Endothelial cell of umbilical vein (primary cell): ENCODE measurements around the gene SLC8A2. TPM values are rescaled to one million over a fixed set of nuclear protein-coding genes. Genes with fewer than 3 reads are reported as not detected.

ENCODE experiments used
- BruUV-seq: library from RNA; stranded (reverse); fragments of 400-500 nt; replicated peaks from 2 replicates; lab custom pipeline; 2021; lab: Mats Ljungman, UMichigan
- CTCF ChIA-PET: fragments of 300-600, 350-600 bp; sonication (Branson Sonifier 250); formaldehyde crosslinking; loops from one replicate; lab custom pipeline; 2021; ENCODE audit warnings: antibody characterized with exemption, inconsistent platforms; lab: Charles Lee
- POLR2A ChIA-PET: fragments of 300-600, 350-600 bp; sonication (Branson Sonifier 250); formaldehyde crosslinking; loops from one replicate; lab custom pipeline; 2021; ENCODE audit warnings: antibody characterized with exemption, inconsistent platforms; lab: Charles Lee
- DNase-seq: peaks from one replicate; pipeline ENCODE4 v3.0.0-alpha.2; 2011; ENCODE audit warnings: low read depth, low spot score
- FAIRE-seq: peaks from 2 replicates; lab custom pipeline; 2011; peaks lifted over from hg19 to GRCh38; lab: Jason Lieb, UNC
- H2AFZ ChIP-seq: 2 replicates; pipeline ENCODE4 v1.6.0; 2012; ENCODE audit warnings: low read depth, low read length, control low read depth, inconsistent platforms
- H3K27ac ChIP-seq: 2 replicates; pipeline ENCODE4 v1.5.1; 2011; ENCODE audit warnings: low read depth, mild to moderate bottlenecking, control low read depth, low read length, moderate library complexity; ENCODE audit not compliant: insufficient read depth
- H3K27me3 ChIP-seq, 2 experiments: 2 replicates each; pipeline versions ENCODE4 v1.6.0 to v1.6.1; 2011; ENCODE audit warnings: low read length in 2 of 2, mixed read lengths in 1 of 2; ENCODE audit not compliant: control insufficient read depth in 2 of 2, insufficient read depth in 2 of 2
- H3K36me3 ChIP-seq, 2 experiments: 2 replicates in 1 of 2; 3 replicates in 1 of 2; pipeline ENCODE4 v1.5.1; 2011; ENCODE audit warnings: low read length in 2 of 2, mild to moderate bottlenecking in 1 of 2, moderate library complexity in 1 of 2; ENCODE audit not compliant: control insufficient read depth in 2 of 2, insufficient read depth in 2 of 2; ENCODE audit errors: extremely low read depth in 1 of 2
- H3K4me1 ChIP-seq: 3 replicates; pipeline ENCODE4 v1.5.1; 2011; ENCODE audit warnings: mild to moderate bottlenecking, low read length; ENCODE audit not compliant: control insufficient read depth, insufficient read depth; ENCODE audit errors: extremely low read depth
- H3K4me2 ChIP-seq: 2 replicates; pipeline ENCODE4 v1.6.1; 2011; ENCODE audit warnings: low read length, control low read depth, mixed read lengths; ENCODE audit not compliant: insufficient read depth
- H3K4me3 ChIP-seq, 3 experiments: fragments of 200-600 bp in 1 of 3; sonication (generic), shearing (Covaris generic) in 1 of 3; replicated peaks in 1 of 3; 2 replicates each; pipeline ENCODE4 v1.5.1; 2011 to 2016; ENCODE audit warnings: control low read depth in 3 of 3, low read length in 3 of 3, mild to moderate bottlenecking in 2 of 3, inconsistent platforms in 1 of 3, low read depth in 1 of 3, moderate library complexity in 1 of 3; ENCODE audit not compliant: insufficient read depth in 1 of 3
- H3K79me2 ChIP-seq: 2 replicates; pipeline ENCODE4 v1.6.0; 2012; ENCODE audit warnings: low read length, inconsistent platforms; ENCODE audit not compliant: control insufficient read depth, insufficient read depth
- H3K9ac ChIP-seq: replicated peaks from 2 replicates; pipeline ENCODE3; 2011; ENCODE audit warnings: low read length, control low read depth; ENCODE audit not compliant: insufficient read depth; ENCODE audit errors: extremely low read depth
- H3K9me1 ChIP-seq: replicated peaks from 3 replicates; pipeline ENCODE4 v1.6.0; 2011; ENCODE audit warnings: mild to moderate bottlenecking, low read length; ENCODE audit not compliant: control insufficient read depth, insufficient read depth; ENCODE audit errors: extremely low read depth
- H3K9me3 ChIP-seq: replicated peaks from 2 replicates; pipeline ENCODE4 v1.5.1; 2012; ENCODE audit warnings: low read length, inconsistent platforms; ENCODE audit not compliant: control insufficient read depth, insufficient read depth
- H4K20me1 ChIP-seq: replicated peaks from 2 replicates; pipeline ENCODE3; 2011; ENCODE audit warnings: mild to moderate bottlenecking, low read length; ENCODE audit not compliant: control insufficient read depth, insufficient read depth; ENCODE audit errors: extremely low read depth
- CTCF ChIP-seq, 2 donors: IDR thresholded peaks; 1 replicate in 1 of 2; 2 replicates in 1 of 2; pipeline ENCODE4 v1.5.1; 2011; ENCODE audit warnings: low read length in 2 of 2, mild to moderate bottlenecking in 2 of 2, moderate library complexity in 2 of 2, control low read depth in 1 of 2, inconsistent platforms in 1 of 2, low read depth in 1 of 2; ENCODE audit not compliant: insufficient read depth in 1 of 2; ENCODE audit errors: extremely low read depth in 1 of 2
- EZH2 ChIP-seq: IDR thresholded peaks from 2 replicates; pipeline ENCODE4 v1.6.1; 2012; ENCODE audit warnings: borderline replicate concordance, low read depth, mild to moderate bottlenecking, moderate library complexity, low read length, inconsistent platforms; ENCODE audit not compliant: severe bottlenecking
- FOS ChIP-seq: IDR thresholded peaks from 2 replicates; pipeline ENCODE4 v1.6.1; 2011; ENCODE audit warnings: mild to moderate bottlenecking, low read length, moderate library complexity, borderline replicate concordance; ENCODE audit not compliant: insufficient read depth
- GATA2 ChIP-seq: IDR thresholded peaks from 2 replicates; pipeline ENCODE4 v1.7.0; 2011; ENCODE audit warnings: low read depth, mild to moderate bottlenecking, moderate library complexity, mixed read lengths, low read length; ENCODE audit not compliant: insufficient read length, insufficient read depth
- JUN ChIP-seq: IDR thresholded peaks from 2 replicates; pipeline ENCODE4 v1.6.1; 2011; ENCODE audit warnings: borderline replicate concordance, low read depth; ENCODE audit not compliant: insufficient read length, insufficient read depth
- MAX ChIP-seq: IDR thresholded peaks from 2 replicates; pipeline ENCODE4 v1.6.1; 2011; ENCODE audit not compliant: insufficient read depth, insufficient read length
- MYC ChIP-seq: IDR thresholded peaks from one replicate; pipeline ENCODE4 v1.6.1; 2011; ENCODE audit warnings: mild to moderate bottlenecking, low read depth, low read length
- POLR2A ChIP-seq: IDR thresholded peaks from 2 replicates; pipeline ENCODE4 v1.6.1; 2012; ENCODE audit warnings: low read depth, mild to moderate bottlenecking, control low read depth, low read length
- POLR2AphosphoS5 ChIP-seq: IDR thresholded peaks from 2 replicates; pipeline ENCODE4 v1.6.1; 2012; ENCODE audit warnings: low read depth, mild to moderate bottlenecking, control low read depth, low read length, moderate library complexity; ENCODE audit not compliant: insufficient read depth
- dilution Hi-C: fragments of 300-500 bp; cut with MboI; formaldehyde crosslinking; loops from one replicate; pipeline ENCODE4 v1.15.0; 2019; ENCODE audit warnings: low sequenced_read_pairs; ENCODE audit not compliant: extremely low pct_ligation_motif_present
- intact Hi-C: fragments of 100-400 bp; cut with micrococcal nuclease; formaldehyde crosslinking; loops from one replicate; pipeline ENCODE4 v1.10.0; 2022
- polyA plus RNA-seq, 4 experiments: library from polyadenylated mRNA; depleted of rRNA in 3 of 4; stranded (reverse) in 3 of 4; unstranded in 1 of 4; fragments of >200 nt; gene quantifications; 2 replicates each; pipeline versions ENCODE4 v1.2.1 to v1.2.3, GENCODE V29; 2011 to 2012; ENCODE audit warnings: missing spikeins in 1 of 4
- total RNA-seq: library from RNA; stranded (reverse); gene quantifications from 2 replicates; pipeline ENCODE4 v1.2.3, GENCODE V29; 2021

Gene SLC8A2
- total and polyA plus RNA-seq, 2 donors (not counting 3 experiments of a cell fraction or from before 2014, with no cell fraction given) = not detected

- no peak overlapping the region for H3K4me3 ChIP-seq
- ChIA-PET CTCF (interaction anchor here (1.0 to 2.0 kb wide), 3 partner anchors 10 to 213 kb away, joined by 3 to 6 read pairs (median 4); partner anchors contain the start of gene KPTN), POLR2A (no interaction called here)
- dilution Hi-C loops (no loop called here), intact Hi-C loops (no loop called here)
- TF ChIP-seq CTCF (IDR thresholded peaks at IDR 0.05; ENCODE audit: extremely low read depth in 1 of 2, insufficient read depth in 1 of 2, low read depth in 1 of 2, low read length in 2 of 2) = no peak
- TF ChIP-seq POLR2AphosphoS5 = no peak
- no peak for TF ChIP-seq JUN
- TF ChIP-seq EZH2 = no peak
- no peak for TF ChIP-seq FOS
- TF ChIP-seq GATA2 = no peak
- no peak for TF ChIP-seq MAX
- no peak for TF ChIP-seq POLR2A
- TF ChIP-seq MYC = no peak
- H2AFZ ChIP-seq = no peak overlapping the region
- H3K27me3 ChIP-seq = no peaks in the 10 kb centered on the region
- H3K9me1 ChIP-seq = no peaks in the 10 kb centered on the region
- H3K9me3 ChIP-seq = no peaks in the 10 kb centered on the region
- BruUV-seq = no TSS peak
- no peaks in the 10 kb centered on the region for H3K79me2 ChIP-seq
- H3K4me2 ChIP-seq = no peak overlapping the region
- no peak for DNase-seq
- peaks cover 3 to 39% of the 10 kb centered on the region in 2 experiments for H3K36me3 ChIP-seq
- FAIRE-seq = no peak
- H3K9ac ChIP-seq = no peak overlapping the region
- H3K27ac ChIP-seq = no peak overlapping the region
- no peaks in the 10 kb centered on the region for H3K4me1 ChIP-seq
- H4K20me1 ChIP-seq = no peaks in the 10 kb centered on the region
Observed at GRCh38 chr19:47493378-47494210, 21.9 kb upstream of the SLC8A2 start.
